GM06990 (cell line): ENCODE measurements around the gene SMS.

Source experiments
- DNase-seq: peaks from one replicate; pipeline ENCODE4 v3.0.0-alpha.2; 2011; ENCODE audit not compliant: insufficient read length; ENCODE audit errors: extremely low read depth
- H3K27me3 ChIP-seq: replicated peaks from 2 replicates; pipeline ENCODE4 v1.6.0; 2011; ENCODE audit warnings: low read length; ENCODE audit not compliant: control insufficient read depth, insufficient read depth
- H3K36me3 ChIP-seq: 2 replicates; pipeline ENCODE4 v1.5.1; 2011; ENCODE audit warnings: low read length; ENCODE audit not compliant: control insufficient read depth, insufficient read depth
- H3K4me3 ChIP-seq: replicated peaks from 2 replicates; pipeline ENCODE4 v1.5.1; 2011; ENCODE audit warnings: low read depth, mild to moderate bottlenecking, control low read depth, low read length
- CTCF ChIP-seq: IDR thresholded peaks from 2 replicates; pipeline ENCODE4 v1.5.1; 2011; ENCODE audit warnings: low read length, control low read depth, mild to moderate bottlenecking, inconsistent platforms; ENCODE audit not compliant: insufficient read depth, poor library complexity, severe bottlenecking

The SMS gene

GRCh38 chrX:22033818-22034217, 93.3 kb downstream of the SMS start:
- H3K27me3 ChIP-seq = no peaks in the 10 kb centered on the region
- H3K36me3 ChIP-seq = no peaks in the 10 kb centered on the region
- TF ChIP-seq CTCF = no peak
- H3K4me3 ChIP-seq = no peak overlapping the region
- DNase-seq = no peak

- TF ChIP-seq CTCF = no peak
- no peak overlapping the region for H3K4me3 ChIP-seq
- no peaks in the 10 kb centered on the region for H3K27me3 ChIP-seq
- H3K36me3 ChIP-seq = no peaks in the 10 kb centered on the region
- no peak for DNase-seq
Observed at GRCh38 chrX:22035236-22035635, 94.7 kb downstream of the SMS start.

- no peak overlapping the region for H3K4me3 ChIP-seq
- no peak for DNase-seq
- no peaks in the 10 kb centered on the region for H3K27me3 ChIP-seq
- no peak for TF ChIP-seq CTCF
- H3K36me3 ChIP-seq = no peaks in the 10 kb centered on the region
Observed at GRCh38 chrX:22037225-22037624, 96.7 kb downstream of the SMS start.

- no peak for TF ChIP-seq CTCF
Observed at GRCh38 chrX:22037911-22038537, 97.5 kb downstream of the SMS start.

GRCh38 chrX:22039541-22039940, 99.0 kb downstream of the SMS start:
- Histone ChIP-seq H3K36me3 (no peaks in the 10 kb centered on the region), H3K4me3 (no peak overlapping the region), H3K27me3 (no peaks in the 10 kb centered on the region)
- no peak for DNase-seq
- TF ChIP-seq CTCF = no peak

More at GRCh38 chrX:22037911-22038537, 97.5 kb downstream of the SMS start:
- Histone ChIP-seq H3K27me3 (no peaks in the 10 kb centered on the region), H3K4me3 (no peak overlapping the region), H3K36me3 (no peaks in the 10 kb centered on the region)
- no peak for DNase-seq

- Histone ChIP-seq H3K27me3 (no peaks in the 10 kb centered on the region), H3K4me3 (no peak overlapping the region), H3K36me3 (no peaks in the 10 kb centered on the region)
- TF ChIP-seq CTCF = no peak
- DNase-seq = no peak
Observed at GRCh38 chrX:22040184-22040583, 99.7 kb downstream of the SMS start.
